ENCODE measurements around the gene TBC1D12. TPM values are rescaled to one million over a fixed set of nuclear protein-coding genes. Genes with fewer than 3 reads are reported as not detected.
A peak's percentile ranks its signal among the peaks of the same experiment; 100 is the strongest.

The TBC1D12 gene
- total RNA-seq, 6 experiments from 2014 or later, result 4.9 to 7.1 (median 5.4) TPM

- no peak for DNase-seq
- Mint-ChIP-seq H3K9me3 (no peaks in the 10 kb centered on the region), H3K4me1 (ENCODE audit: low read depth) (peaks cover 33% of the 10 kb centered on the region), H3K36me3 (ENCODE audit: low read depth) (no peaks in the 10 kb centered on the region), H3K4me3 (no peak overlapping the region), H3K27ac (no peak overlapping the region), H3K27me3 (ENCODE audit: insufficient read depth) (no peaks in the 10 kb centered on the region)
- TF ChIP-seq, protein P1, sequence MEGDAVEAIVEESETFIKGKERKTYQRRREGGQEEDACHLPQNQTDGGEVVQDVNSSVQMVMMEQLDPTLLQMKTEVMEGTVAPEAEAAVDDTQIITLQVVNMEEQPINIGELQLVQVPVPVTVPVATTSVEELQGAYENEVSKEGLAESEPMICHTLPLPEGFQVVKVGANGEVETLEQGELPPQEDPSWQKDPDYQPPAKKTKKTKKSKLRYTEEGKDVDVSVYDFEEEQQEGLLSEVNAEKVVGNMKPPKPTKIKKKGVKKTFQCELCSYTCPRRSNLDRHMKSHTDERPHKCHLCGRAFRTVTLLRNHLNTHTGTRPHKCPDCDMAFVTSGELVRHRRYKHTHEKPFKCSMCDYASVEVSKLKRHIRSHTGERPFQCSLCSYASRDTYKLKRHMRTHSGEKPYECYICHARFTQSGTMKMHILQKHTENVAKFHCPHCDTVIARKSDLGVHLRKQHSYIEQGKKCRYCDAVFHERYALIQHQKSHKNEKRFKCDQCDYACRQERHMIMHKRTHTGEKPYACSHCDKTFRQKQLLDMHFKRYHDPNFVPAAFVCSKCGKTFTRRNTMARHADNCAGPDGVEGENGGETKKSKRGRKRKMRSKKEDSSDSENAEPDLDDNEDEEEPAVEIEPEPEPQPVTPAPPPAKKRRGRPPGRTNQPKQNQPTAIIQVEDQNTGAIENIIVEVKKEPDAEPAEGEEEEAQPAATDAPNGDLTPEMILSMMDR (IDR thresholded peaks at IDR 0.05), result no peak
These were observed 14.6 kb downstream of the TBC1D12 start for GRCh38 chr10:94416896-94417295.

DNA sequence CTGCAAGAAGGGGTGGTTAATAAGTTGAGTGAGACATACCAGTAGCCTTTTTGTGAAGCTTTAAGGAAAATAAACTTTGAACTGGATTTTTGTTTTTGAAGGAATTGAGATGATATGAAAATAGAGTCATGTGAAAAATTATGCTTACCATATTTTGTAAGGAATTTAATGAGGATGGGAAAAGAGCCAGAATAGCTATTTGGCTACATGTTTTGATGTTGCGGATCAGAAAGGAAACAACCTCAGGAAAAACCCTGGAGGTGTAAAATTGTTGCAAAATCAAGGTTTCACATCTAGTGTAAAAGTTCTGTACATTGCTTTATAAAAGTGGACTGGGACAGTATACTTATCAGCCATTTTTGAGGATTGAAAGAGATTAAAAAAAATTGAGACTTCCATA, 15.0 kb downstream of the TBC1D12 start:
- DNase-seq, result no peak
- no peaks in the 10 kb centered on the region for H3K9me3 Mint-ChIP-seq
- H3K27ac Mint-ChIP-seq, result no peak overlapping the region
- no peak overlapping the region for H3K4me3 Mint-ChIP-seq
- peaks cover 31% of the 10 kb centered on the region for H3K4me1 Mint-ChIP-seq (ENCODE audit: low read depth)
- H3K27me3 Mint-ChIP-seq (ENCODE audit: insufficient read depth), result no peaks in the 10 kb centered on the region
- TF ChIP-seq, protein P1 (IDR thresholded peaks at IDR 0.05), result no peak
- no peaks in the 10 kb centered on the region for H3K36me3 Mint-ChIP-seq (ENCODE audit: low read depth)

DNA sequence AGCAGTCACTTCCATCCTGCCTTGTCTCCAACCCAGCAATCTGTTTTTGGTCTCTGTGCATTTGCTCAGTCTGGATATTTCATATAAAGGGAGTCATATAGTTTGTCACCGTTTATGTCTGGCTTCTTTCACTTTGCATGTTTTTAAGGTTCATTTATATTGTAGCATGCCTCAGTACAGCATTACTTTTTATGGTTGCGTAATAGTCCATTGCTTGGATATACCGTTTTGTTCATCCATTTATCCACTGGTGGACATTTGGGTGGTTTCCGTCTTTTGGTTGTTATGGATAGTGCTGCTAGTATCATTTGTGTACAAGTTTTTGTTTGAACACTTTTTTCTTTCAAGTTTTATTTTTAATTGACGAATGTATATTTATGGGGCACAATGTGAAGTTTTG, 18.2 kb downstream of the TBC1D12 start:
- TF ChIP-seq, protein P1 (IDR thresholded peaks at IDR 0.05), result no peak
- Mint-ChIP-seq H3K9me3 (peaks cover 12% of the 10 kb centered on the region), H3K4me3 (no peak overlapping the region), H3K4me1 (ENCODE audit: low read depth) (peaks cover 31% of the 10 kb centered on the region), H3K27ac (no peak overlapping the region), H3K36me3 (ENCODE audit: low read depth) (peaks cover 14% of the 10 kb centered on the region), H3K27me3 (ENCODE audit: insufficient read depth) (no peaks in the 10 kb centered on the region)
- no peak for DNase-seq

DNA sequence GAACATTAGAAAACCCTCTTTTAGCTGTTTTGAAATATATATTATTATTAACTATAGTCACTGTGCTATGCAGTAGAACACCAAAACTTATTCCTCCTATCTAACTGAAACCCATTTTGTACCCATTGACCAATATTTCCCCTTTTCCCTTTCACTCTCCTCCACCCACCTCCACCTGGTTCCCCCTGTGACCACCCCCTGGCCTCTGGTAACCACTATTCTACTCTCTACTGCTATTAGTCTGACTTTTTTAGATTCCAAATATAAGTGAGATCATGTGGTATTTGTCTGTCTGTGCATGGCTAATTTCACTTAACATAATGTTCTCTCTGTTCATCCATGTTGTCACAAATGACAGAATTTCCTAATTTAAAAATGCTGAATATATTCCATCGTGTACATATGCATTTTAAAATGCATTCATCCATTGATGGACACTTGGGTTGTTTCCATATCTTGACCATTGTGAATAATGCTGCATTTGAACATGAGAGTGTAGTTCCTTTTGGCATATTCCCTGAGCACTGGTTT, 18.7 kb downstream of the TBC1D12 start:
- Mint-ChIP-seq H3K4me3 (no peak overlapping the region), H3K27me3 (ENCODE audit: insufficient read depth) (no peaks in the 10 kb centered on the region), H3K27ac (no peak overlapping the region), H3K9me3 (peaks cover 14% of the 10 kb centered on the region), H3K4me1 (ENCODE audit: low read depth) (peaks cover 31% of the 10 kb centered on the region), H3K36me3 (ENCODE audit: low read depth) (peaks cover 14% of the 10 kb centered on the region)
- TF ChIP-seq, protein P1 (IDR thresholded peaks at IDR 0.05), result no peak
- DNase-seq, result no peak

- Mint-ChIP-seq H3K9me3 (peaks cover 17% of the 10 kb centered on the region), H3K4me1 (ENCODE audit: low read depth) (peaks cover 21% of the 10 kb centered on the region), H3K4me3 (no peak overlapping the region), H3K36me3 (ENCODE audit: low read depth) (peaks cover 18% of the 10 kb centered on the region), H3K27me3 (ENCODE audit: insufficient read depth) (no peaks in the 10 kb centered on the region), H3K27ac (no peak overlapping the region)
- TF ChIP-seq, protein P1 (IDR thresholded peaks at IDR 0.05), result no peak
- DNase-seq, result peak; percentile 4
These were observed 21.3 kb downstream of the TBC1D12 start for GRCh38 chr10:94423627-94424026.
